ENCODE results near the gene PWWP2A. TPM values are rescaled to one million over a fixed set of nuclear protein-coding genes. Genes with fewer than 3 reads are reported as not detected.

PWWP2A gene
- total RNA-seq, 4 donors from 2014 or later = 19.4 to 27.5 (median 21.0) TPM

GRCh38 chr5:160150381-160150780, 31.1 kb upstream of the PWWP2A start:
- TF ChIP-seq, protein P1, sequence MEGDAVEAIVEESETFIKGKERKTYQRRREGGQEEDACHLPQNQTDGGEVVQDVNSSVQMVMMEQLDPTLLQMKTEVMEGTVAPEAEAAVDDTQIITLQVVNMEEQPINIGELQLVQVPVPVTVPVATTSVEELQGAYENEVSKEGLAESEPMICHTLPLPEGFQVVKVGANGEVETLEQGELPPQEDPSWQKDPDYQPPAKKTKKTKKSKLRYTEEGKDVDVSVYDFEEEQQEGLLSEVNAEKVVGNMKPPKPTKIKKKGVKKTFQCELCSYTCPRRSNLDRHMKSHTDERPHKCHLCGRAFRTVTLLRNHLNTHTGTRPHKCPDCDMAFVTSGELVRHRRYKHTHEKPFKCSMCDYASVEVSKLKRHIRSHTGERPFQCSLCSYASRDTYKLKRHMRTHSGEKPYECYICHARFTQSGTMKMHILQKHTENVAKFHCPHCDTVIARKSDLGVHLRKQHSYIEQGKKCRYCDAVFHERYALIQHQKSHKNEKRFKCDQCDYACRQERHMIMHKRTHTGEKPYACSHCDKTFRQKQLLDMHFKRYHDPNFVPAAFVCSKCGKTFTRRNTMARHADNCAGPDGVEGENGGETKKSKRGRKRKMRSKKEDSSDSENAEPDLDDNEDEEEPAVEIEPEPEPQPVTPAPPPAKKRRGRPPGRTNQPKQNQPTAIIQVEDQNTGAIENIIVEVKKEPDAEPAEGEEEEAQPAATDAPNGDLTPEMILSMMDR (IDR thresholded peaks at IDR 0.05; ENCODE audit: low read depth) = no peak

GRCh38 chr5:160134332-160134731, 15.1 kb upstream of the PWWP2A start:
- TF ChIP-seq, protein P1 (IDR thresholded peaks at IDR 0.05; ENCODE audit: low read depth) = no peak

DNA sequence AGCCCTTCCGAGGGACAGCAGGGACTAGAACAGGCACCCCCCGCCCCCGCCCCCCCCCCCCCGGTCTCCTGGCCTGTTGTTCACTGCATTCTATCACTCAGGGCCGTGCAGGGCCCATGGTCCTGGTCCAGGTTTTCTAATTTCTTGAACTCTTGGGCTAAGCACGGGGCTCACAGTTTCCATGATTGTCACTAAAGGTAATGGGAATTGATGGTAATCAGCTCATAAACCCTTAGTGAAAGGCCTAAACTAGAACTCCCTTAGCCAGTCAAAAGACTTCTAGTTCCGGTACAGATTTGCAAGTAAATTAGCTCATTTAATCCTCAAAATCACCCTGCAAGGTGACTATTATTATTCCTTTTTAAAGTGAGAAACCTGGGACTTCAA, 14.7 kb upstream of the PWWP2A start:
- TF ChIP-seq, protein P1 (IDR thresholded peaks at IDR 0.05; ENCODE audit: low read depth) = no peak

DNA sequence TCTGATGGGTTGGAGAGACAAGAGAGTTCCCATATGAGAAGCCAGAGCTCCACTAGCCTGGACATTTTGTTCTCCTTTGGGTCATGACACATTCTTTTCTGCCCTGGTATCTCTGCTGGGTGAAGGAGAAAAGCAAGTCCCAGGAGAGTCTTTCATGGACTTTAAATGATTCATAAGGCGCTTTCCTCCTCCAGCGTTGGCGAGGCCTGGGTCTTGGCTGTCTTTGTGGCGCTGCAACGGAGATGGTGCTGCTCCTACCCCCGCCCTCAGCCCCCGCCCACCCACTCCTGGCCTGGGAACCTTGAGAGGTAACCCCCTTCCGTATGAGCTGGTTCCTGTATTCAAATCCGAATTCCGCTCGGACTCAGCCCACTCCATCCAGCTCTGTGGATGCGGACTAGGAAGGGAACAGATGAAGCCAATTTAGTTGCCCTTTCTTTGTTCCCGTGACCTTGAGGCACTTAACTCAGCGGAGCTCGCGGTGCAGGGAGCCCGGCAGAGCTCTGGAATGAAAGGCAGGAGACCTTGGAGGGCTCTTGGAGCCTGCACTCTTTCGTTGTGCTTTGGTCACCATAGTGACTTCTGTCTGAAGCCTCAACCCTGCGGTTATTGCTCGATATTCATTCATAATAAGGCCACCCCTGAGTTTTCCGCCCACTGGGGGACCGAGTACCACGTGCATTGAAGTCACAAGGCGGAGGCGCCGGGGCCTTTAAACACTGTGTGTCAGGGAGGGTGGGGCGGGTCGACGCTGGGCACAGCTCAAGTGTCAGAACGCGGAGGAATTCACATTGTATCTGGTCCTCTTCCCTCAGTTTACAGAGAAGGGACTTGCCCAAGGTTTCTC, 14.0 kb upstream of the PWWP2A start:
- TF ChIP-seq, protein P1 (IDR thresholded peaks at IDR 0.05; ENCODE audit: low read depth) = no peak

DNA sequence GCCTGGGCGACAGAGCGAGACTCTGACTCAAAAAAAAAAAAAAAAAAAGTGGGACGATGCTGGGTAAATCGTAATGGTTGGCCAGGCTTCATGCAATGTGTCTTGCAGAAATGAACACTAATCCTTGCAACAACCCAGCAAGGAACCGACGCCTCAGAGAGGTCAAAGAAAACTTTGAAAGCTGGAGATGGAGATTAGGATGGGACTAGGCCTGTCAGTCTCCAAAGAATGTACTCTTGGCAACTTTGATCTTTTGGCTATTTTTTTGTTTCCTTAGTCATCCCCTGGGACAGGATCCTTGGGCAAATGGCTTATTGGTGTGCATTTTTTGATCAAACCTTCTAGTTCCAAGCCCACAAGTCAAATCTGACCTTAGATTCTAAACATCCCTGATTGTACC, 10.6 kb upstream of the PWWP2A start:
- TF ChIP-seq, protein P1 (IDR thresholded peaks at IDR 0.05; ENCODE audit: low read depth) = no peak

GRCh38 chr5:160128632-160129031, 9.4 kb upstream of the PWWP2A start:
- TF ChIP-seq, protein P1 (IDR thresholded peaks at IDR 0.05; ENCODE audit: low read depth) = no peak

DNA sequence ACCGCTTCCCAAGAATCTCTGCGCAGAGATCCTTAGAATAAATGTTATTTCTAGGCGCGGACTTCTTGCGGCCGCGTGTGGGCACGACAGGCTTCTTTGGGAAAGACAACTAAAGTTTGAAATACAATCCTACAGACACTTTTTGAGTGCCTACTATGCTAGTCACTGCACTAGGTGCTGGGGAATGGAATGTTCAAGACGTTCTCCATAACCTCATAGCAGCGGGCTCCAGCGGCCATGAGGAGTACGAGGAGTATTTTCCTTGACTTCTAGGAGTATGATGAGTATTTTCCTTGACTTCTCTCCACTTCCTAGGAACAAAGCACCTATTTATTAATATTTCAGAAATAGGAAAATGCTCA, 636 bp upstream of the PWWP2A start:
- TF ChIP-seq, protein P1 (IDR thresholded peaks at IDR 0.05; ENCODE audit: low read depth) = no peak

Measured in subcutaneous adipose tissue (tissue), 4 donors.